ENCODE data around the gene DCAF7.

GRCh38 chr17:63601439-63602371, 51.4 kb downstream of the DCAF7 start:
- TF ChIP-seq, protein P1, sequence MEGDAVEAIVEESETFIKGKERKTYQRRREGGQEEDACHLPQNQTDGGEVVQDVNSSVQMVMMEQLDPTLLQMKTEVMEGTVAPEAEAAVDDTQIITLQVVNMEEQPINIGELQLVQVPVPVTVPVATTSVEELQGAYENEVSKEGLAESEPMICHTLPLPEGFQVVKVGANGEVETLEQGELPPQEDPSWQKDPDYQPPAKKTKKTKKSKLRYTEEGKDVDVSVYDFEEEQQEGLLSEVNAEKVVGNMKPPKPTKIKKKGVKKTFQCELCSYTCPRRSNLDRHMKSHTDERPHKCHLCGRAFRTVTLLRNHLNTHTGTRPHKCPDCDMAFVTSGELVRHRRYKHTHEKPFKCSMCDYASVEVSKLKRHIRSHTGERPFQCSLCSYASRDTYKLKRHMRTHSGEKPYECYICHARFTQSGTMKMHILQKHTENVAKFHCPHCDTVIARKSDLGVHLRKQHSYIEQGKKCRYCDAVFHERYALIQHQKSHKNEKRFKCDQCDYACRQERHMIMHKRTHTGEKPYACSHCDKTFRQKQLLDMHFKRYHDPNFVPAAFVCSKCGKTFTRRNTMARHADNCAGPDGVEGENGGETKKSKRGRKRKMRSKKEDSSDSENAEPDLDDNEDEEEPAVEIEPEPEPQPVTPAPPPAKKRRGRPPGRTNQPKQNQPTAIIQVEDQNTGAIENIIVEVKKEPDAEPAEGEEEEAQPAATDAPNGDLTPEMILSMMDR (IDR thresholded peaks at IDR 0.05) = no peak
- TF ChIP-seq POLR2A (IDR thresholded peaks at IDR 0.05) = no peak
